ENCODE data around the gene IGFLR1.

DNA sequence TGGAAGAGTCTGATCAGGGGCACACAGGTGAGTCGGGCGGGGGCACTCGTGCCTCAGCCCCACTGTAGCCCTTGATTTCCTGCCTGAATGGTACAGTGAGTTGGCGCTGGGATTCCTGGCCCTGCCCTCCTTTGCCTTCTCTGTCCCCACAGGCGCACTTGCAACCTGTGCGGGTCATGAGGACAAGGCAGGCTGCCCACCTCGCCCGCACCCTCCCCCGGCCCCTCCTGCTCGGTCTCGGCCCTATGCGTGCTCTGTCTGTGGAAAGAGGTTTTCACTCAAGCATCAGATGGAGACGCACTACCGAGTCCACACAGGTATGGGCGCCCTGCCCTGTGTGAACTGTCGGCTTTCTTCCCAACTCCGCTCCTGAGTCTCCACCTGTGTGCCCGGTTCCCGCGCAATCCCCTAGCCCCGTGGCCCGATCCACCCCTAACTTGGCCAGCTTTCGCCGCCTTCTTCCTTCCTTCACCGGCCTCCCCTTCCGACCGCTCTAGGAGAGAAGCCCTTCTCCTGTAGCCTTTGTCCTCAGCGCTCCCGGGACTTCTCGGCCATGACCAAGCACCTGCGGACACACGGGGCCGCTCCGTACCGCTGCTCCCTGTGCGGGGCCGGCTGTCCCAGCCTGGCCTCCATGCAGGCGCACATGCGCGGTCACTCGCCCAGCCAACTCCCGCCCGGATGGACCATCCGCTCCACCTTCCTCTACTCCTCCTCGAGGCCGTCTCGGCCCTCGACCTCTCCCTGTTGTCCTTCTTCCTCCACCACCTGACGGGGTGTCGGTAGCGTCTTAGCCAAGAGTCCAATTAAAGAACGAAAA lies 26.1 kb downstream of the IGFLR1 start:
- TF ChIP-seq EP300 (conservative IDR thresholded peaks at IDR 0.05; ENCODE audit: poor library complexity, severe bottlenecking) (no peak), EZH2 (IDR thresholded peaks at IDR 0.05; ENCODE audit: borderline replicate concordance, insufficient read depth, low read length, poor library complexity, severe bottlenecking) (no peak), POLR2AphosphoS5 (IDR thresholded peaks at IDR 0.05) (no peak), RAD21 (conservative IDR thresholded peaks at IDR 0.05) (no peak), TAF1 (IDR thresholded peaks at IDR 0.05; ENCODE audit: low read depth) (no peak), SMC3 (conservative IDR thresholded peaks at IDR 0.05; ENCODE audit: poor library complexity) (no peak), MXI1 (conservative IDR thresholded peaks at IDR 0.05; ENCODE audit: poor library complexity, severe bottlenecking) (no peak)
- TF ChIP-seq, protein P1, sequence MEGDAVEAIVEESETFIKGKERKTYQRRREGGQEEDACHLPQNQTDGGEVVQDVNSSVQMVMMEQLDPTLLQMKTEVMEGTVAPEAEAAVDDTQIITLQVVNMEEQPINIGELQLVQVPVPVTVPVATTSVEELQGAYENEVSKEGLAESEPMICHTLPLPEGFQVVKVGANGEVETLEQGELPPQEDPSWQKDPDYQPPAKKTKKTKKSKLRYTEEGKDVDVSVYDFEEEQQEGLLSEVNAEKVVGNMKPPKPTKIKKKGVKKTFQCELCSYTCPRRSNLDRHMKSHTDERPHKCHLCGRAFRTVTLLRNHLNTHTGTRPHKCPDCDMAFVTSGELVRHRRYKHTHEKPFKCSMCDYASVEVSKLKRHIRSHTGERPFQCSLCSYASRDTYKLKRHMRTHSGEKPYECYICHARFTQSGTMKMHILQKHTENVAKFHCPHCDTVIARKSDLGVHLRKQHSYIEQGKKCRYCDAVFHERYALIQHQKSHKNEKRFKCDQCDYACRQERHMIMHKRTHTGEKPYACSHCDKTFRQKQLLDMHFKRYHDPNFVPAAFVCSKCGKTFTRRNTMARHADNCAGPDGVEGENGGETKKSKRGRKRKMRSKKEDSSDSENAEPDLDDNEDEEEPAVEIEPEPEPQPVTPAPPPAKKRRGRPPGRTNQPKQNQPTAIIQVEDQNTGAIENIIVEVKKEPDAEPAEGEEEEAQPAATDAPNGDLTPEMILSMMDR (IDR thresholded peaks at IDR 0.05; ENCODE audit: poor library complexity, severe bottlenecking): no peak
- TF ChIP-seq, protein P2, sequence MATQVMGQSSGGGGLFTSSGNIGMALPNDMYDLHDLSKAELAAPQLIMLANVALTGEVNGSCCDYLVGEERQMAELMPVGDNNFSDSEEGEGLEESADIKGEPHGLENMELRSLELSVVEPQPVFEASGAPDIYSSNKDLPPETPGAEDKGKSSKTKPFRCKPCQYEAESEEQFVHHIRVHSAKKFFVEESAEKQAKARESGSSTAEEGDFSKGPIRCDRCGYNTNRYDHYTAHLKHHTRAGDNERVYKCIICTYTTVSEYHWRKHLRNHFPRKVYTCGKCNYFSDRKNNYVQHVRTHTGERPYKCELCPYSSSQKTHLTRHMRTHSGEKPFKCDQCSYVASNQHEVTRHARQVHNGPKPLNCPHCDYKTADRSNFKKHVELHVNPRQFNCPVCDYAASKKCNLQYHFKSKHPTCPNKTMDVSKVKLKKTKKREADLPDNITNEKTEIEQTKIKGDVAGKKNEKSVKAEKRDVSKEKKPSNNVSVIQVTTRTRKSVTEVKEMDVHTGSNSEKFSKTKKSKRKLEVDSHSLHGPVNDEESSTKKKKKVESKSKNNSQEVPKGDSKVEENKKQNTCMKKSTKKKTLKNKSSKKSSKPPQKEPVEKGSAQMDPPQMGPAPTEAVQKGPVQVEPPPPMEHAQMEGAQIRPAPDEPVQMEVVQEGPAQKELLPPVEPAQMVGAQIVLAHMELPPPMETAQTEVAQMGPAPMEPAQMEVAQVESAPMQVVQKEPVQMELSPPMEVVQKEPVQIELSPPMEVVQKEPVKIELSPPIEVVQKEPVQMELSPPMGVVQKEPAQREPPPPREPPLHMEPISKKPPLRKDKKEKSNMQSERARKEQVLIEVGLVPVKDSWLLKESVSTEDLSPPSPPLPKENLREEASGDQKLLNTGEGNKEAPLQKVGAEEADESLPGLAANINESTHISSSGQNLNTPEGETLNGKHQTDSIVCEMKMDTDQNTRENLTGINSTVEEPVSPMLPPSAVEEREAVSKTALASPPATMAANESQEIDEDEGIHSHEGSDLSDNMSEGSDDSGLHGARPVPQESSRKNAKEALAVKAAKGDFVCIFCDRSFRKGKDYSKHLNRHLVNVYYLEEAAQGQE (IDR thresholded peaks at IDR 0.05; ENCODE audit: borderline replicate concordance): no peak
